ENCODE measurements around the gene ADARB2. TPM values are rescaled to one million over a fixed set of nuclear protein-coding genes. Genes with fewer than 3 reads are reported as not detected.

Gene ADARB2
- total and polyA plus RNA-seq, 10 of the 15 experiments (the other 5 are each of a cell fraction or from before 2014, with no cell fraction given), result 0.02 to 4.1 (median 0.76) TPM

GRCh38 chr10:1709161-1709560 is 28.2 kb downstream of the ADARB2 start:
- DNase-seq (ENCODE audit: low read depth, low spot score) (no peak), FAIRE-seq (no peak), ATAC-seq (no peak)
- Histone ChIP-seq H3K4me1 (ENCODE audit: control insufficient read depth, insufficient read depth, low read length) (peaks cover 3% of the 10 kb centered on the region; the same call in 1 of the 2 replicates), H4K20me1 (ENCODE audit: control insufficient read depth, insufficient read depth) (no peaks in the 10 kb centered on the region), H3K27me3 (replicated peaks in 1 of 2; ENCODE audit: control insufficient read depth in 2 of 2, insufficient read depth in 2 of 2, low read length in 1 of 2) (no peaks in the 10 kb centered on the region), H2AFZ (ENCODE audit: control insufficient read depth, low read depth, low read length) (no peak overlapping the region), H3K27ac (ENCODE audit: control insufficient read depth, insufficient read depth) (no peak overlapping the region), H3K4me3 (no peak overlapping the region), H3K9ac (ENCODE audit: control insufficient read depth, insufficient read depth, low read length) (no peak overlapping the region), H3K4me2 (ENCODE audit: control insufficient read depth, insufficient read depth) (no peak overlapping the region), H3K9me3 (replicated peaks; ENCODE audit: control insufficient read depth, insufficient read depth, low read length) (peaks cover 9% of the 10 kb centered on the region; the same call in 2 of the 3 replicates), H3K36me3 (ENCODE audit: control insufficient read depth in 2 of 2, insufficient read depth in 2 of 2, low read length in 1 of 2) (0 out of 4 replicates have a peak, but pooled peaks cover 0 to 2% of the 10 kb centered on the region in 2 experiments), H3K79me2 (ENCODE audit: control insufficient read depth, insufficient read depth, low read length) (no peaks in the 10 kb centered on the region; the same call in 1 of the 2 replicates)
- TF ChIP-seq MLLT1 (IDR thresholded peaks at IDR 0.05), result no peak
- no peak for TF ChIP-seq MTA2 (IDR thresholded peaks at IDR 0.05; ENCODE audit: low read depth)
- no peak for TF ChIP-seq PBX3 (IDR thresholded peaks at IDR 0.05; ENCODE audit: insufficient replicate concordance, low read depth, low read length)
- SMC1A ChIA-PET (ENCODE audit: uncharacterized antibody, unreplicated experiment), result interaction anchor here (0.8 to 13.5 kb wide), 3 partner anchors 10 to 282 kb away, joined by 3 to 214 read pairs (median 5); partner anchors contain the start of gene ADARB2
- intact Hi-C loops (cut with micrococcal nuclease; ENCODE audit: unreplicated experiment) (no loop called here), in situ Hi-C loops (cut with MboI) (no loop called here)
- no TSS peak for BruUV-seq (replicated peaks)
- 0% methylated on average over 2 of the region's 2 CpGs for WGBS (ENCODE audit: insufficient coverage, insufficient replicate concordance, low lambda C conversion rate, missing lambda C conversion rate)
- POLR2A ChIA-PET, result no interaction called here
- CTCF ChIA-PET, result interaction anchor here (0.6 to 0.9 kb wide), 2 partner anchors 10 to 1135 kb away, joined by 3 to 4 read pairs; no protein-coding TSS in a partner anchor
- RAD21 ChIA-PET (ENCODE audit: unreplicated experiment), result no interaction called here

All from GM12878 (cell line).